NCI-H2029 (cell line): ENCODE measurements around the gene ADORA1.

Experiments used
- DNase-seq: peaks from one replicate; lab custom pipeline; 2025; lab: John Stamatoyannopoulos, UW

ADORA1 gene

DNA sequence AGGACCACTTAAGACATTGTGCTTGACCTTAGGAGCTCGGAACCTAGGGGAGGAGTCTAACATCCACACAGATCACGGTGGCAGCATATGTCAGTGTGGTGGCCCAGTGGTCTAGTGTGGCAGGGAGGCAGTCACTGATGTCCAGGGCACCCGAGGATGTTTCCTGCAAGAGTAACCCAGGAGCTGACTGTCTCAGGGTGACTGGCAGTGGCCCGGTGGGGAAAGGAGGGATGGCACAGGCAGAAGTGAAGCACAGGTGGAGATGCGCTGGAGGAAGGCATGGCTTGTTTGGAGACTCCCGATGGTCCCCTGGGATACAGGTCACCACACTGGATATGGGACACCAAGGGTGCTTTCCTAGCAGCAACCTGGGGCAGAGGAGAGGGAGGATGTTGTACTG, 85.6 kb downstream of the ADORA1 start:
- DNase-seq: no peak

DNA sequence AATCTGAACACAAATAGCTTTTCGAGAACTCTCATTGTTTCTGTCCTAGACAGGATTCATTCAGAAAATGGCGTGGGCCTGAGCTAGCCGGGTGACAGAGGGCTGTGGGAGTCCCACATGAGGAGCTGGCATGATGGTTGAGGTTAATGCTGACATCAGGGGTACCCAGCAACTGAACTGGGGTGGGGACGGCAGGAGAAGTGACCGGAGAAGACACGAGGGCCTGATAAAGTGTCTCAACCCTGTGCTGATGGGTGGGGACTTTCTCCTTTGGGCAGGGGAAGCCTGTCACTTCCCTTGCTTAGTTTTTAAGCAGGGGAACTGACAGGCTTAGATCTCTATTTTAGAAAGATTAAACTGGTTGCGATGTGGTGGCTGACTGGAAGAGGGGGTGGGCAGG, 87.3 kb downstream of the ADORA1 start:
- no peak for DNase-seq

DNA sequence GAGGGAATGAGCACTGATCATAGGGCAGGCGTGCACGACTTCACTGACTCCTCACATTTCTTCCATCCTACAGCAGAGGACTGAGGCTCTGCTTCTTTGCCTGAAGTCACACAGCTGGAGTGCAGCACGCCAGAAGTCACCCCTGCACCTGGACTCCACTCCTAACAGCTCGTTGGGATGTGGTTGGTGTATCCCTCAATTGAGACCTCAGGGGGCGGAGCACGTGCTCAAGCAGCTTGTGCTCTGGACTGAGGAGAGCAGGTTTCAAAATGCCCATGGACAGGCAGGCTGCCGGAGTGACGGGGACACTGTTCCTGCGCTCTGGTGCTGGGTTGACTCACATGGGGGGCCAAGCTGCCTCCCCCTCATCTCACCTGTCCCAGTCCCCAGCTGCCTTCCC, 88.0 kb downstream of the ADORA1 start:
- DNase-seq: no peak

DNA sequence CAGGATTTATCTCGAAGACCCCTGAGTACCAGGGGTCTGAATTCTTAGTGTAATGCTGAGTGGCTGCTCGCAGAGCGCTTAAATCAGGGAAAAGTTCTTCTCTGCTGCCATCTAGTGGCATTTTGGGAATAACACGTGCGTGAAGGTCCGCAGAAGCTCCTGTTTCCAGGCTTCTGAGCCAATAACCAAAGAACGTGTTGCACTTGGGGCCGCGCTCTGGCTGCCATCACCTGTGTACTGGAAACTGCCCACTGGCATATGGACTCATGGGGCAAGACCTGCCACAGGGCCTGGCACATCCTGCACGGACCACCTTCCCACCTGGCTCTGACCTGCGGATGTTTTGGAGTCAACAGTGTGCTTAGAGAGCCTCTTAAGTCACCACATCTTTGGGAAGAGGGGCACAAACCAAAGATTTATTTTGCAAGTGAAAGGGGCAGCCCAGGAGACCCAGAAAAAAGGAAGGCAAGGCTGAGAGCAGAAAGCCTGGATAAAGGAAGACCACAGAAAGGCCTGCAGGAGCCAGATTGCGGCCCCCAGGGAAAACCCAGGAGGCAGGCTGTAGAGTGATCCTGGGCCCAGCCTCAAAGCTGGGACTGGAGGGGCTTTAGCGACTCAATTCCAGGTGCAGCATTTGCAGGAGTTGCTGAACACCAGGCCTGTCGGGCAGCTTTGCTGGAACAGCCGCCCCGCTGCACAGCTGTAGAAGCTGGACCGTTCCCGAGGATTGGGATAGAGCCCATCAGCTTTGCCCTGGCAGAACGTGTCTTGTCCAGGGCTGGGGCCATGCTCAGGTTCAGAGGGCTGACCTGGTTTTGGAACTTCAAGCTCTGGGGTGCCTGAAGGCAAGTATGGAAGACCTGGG, 89.0 kb downstream of the ADORA1 start:
- DNase-seq: peak; percentile 57
